ENCODE measurements around the gene TANGO6.

TANGO6 gene

DNA sequence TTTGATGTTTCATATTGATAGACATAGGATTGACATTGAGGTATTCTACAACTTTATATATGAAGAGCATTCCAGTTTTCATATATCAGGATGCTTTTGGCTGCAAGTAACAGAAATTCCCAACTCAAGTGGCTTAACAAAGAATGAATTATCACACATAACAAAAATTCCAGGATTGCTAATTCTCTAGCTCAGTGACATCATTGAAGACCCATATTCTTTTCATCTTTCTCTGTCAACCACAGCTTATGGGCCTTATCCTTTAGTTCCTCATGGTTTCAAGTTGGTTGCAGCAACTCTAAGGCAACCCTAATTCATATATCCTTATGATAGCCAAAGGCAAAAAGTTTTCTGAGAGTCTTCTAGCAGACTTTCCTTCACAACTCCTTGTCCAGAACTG, 170.7 kb downstream of the TANGO6 start:
- Histone ChIP-seq H3K36me3 (no peaks in the 10 kb centered on the region), H3K4me3 (no peak overlapping the region), H3K27ac (no peak overlapping the region), H3K9me3 (no peaks in the 10 kb centered on the region), H3K27me3 (no peaks in the 10 kb centered on the region), H3K4me1 (no peaks in the 10 kb centered on the region)
- no peak for DNase-seq
- TF ChIP-seq, protein P1, sequence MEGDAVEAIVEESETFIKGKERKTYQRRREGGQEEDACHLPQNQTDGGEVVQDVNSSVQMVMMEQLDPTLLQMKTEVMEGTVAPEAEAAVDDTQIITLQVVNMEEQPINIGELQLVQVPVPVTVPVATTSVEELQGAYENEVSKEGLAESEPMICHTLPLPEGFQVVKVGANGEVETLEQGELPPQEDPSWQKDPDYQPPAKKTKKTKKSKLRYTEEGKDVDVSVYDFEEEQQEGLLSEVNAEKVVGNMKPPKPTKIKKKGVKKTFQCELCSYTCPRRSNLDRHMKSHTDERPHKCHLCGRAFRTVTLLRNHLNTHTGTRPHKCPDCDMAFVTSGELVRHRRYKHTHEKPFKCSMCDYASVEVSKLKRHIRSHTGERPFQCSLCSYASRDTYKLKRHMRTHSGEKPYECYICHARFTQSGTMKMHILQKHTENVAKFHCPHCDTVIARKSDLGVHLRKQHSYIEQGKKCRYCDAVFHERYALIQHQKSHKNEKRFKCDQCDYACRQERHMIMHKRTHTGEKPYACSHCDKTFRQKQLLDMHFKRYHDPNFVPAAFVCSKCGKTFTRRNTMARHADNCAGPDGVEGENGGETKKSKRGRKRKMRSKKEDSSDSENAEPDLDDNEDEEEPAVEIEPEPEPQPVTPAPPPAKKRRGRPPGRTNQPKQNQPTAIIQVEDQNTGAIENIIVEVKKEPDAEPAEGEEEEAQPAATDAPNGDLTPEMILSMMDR (IDR thresholded peaks at IDR 0.05): no peak
- intact Hi-C loops (cut with DNase I; ENCODE audit: low total_unique reads): no loop called here

DNA sequence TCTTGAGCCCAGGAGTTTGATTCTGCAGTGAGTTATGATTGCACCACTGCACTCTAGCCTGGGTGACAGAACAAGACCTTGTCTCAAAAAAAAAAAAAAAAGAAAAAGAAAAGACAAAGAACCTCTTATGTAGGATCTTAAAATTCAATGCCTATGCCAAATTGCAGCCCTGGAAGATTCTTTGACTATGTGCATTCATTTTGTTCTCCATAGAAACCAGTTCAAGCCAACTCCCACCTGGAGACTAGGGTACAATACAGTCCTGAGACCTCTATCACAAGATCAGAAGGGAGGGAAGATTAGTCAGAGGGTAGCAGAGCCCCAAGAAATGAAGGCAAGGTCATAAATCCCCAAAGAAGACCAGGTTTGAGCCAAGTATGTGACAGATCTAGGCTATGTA, 171.5 kb downstream of the TANGO6 start:
- Histone ChIP-seq H3K36me3 (no peaks in the 10 kb centered on the region), H3K27me3 (no peaks in the 10 kb centered on the region), H3K4me1 (no peaks in the 10 kb centered on the region), H3K27ac (no peak overlapping the region), H3K9me3 (no peaks in the 10 kb centered on the region), H3K4me3 (no peak overlapping the region)
- no peak for DNase-seq
- TF ChIP-seq, protein P1 (IDR thresholded peaks at IDR 0.05): no peak
- intact Hi-C loops (cut with DNase I; ENCODE audit: low total_unique reads): no loop called here

DNA sequence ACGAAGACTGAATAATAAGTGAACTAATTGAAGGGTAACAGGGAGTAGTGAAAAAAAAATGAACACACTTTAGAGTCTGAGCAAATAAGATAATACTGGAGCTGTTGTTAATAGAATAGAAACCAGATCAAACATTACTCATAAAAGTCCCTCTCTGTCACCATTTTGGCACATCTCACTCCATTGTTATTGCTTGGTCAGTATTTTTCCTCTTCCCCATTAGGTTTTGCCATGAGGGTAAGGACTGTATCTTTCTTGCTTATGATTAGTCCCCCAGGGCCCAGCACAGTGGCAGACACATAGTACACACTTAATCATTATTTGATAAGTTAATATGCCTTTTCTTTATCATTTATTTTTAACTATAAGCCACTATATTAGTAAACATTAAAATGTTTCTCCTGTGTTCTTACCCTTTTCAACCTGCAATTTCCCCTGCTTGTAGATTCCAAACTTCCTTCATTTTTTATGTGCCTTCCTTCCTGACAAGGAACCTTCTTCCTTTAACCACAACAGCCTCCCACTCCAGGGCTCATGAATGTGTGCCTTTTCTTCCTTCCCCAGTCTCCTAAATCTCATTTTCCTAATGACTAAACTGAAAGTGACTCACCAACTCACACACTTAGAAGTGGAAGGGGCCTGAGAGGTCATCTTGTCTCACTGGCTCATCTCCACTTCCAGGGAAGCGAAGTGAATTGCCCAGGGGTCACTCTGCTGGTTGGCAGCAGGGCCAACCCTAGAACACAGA, 173.9 kb downstream of the TANGO6 start:
- intact Hi-C loops (cut with DNase I; ENCODE audit: low total_unique reads): no loop called here
- no peaks in the 10 kb centered on the region for H3K27me3 ChIP-seq
- peaks cover 0 to under 1% (median 0%) of the 10 kb centered on the region in 3 donors for H3K36me3 ChIP-seq
- no peaks in the 10 kb centered on the region for H3K4me1 ChIP-seq
- no peak overlapping the region for H3K4me3 ChIP-seq
- no peak overlapping the region for H3K27ac ChIP-seq
- H3K9me3 ChIP-seq: no peaks in the 10 kb centered on the region
- DNase-seq: no peak
- TF ChIP-seq, protein P1 (IDR thresholded peaks at IDR 0.05): no peak

DNA sequence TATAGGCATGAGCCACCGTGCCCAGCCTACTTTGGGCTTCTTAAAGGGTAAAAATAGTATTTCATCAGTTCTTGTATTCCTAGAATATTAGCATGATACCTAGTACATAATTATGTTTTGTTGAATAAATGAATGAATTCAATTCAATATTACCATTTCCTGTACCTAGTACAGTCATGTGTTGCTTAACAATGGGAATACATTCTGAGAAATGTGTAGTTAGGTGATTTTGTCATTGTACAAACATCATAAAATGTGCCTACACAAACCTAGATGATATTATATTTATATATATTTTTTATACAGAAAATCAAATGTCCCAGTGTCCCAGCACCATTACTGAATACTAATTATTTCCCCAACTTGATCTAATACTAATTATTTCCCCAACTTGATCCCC, 176.5 kb downstream of the TANGO6 start:
- Histone ChIP-seq H3K4me1 (no peaks in the 10 kb centered on the region), H3K27ac (no peak overlapping the region), H3K36me3 (peaks cover 10 to 14% (median 11%) of the 10 kb centered on the region in 3 donors), H3K4me3 (no peak overlapping the region), H3K9me3 (no peaks in the 10 kb centered on the region), H3K27me3 (no peaks in the 10 kb centered on the region)
- DNase-seq: no peak
- TF ChIP-seq, protein P1 (IDR thresholded peaks at IDR 0.05): no peak
- intact Hi-C loops (cut with DNase I; ENCODE audit: low total_unique reads): no loop called here

DNA sequence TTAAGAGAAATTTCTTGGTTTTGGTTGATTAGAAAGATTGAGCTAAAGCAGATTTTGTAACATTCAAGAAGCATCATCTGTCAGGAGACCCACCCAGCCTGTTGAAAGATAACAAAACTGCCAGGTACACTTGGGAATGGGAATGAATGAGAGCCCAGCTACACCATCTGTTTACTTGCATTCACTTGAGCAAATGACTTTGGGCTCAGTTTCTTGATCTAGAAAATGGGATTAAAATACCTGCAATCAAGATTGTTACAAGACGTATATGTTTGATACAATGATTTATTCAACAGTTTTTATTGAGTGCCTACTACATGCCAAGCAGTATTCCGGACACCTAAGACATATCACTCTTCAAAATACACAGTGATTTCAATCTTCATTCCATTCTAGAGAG, 185.8 kb downstream of the TANGO6 start:
- no peak for DNase-seq
- Histone ChIP-seq H3K27ac (no peak overlapping the region), H3K27me3 (no peaks in the 10 kb centered on the region), H3K4me1 (no peaks in the 10 kb centered on the region), H3K36me3 (peaks cover under 1 to 24% (median 8%) of the 10 kb centered on the region in 3 donors), H3K9me3 (no peaks in the 10 kb centered on the region), H3K4me3 (no peak overlapping the region)
- TF ChIP-seq, protein P1 (IDR thresholded peaks at IDR 0.05): no peak
- intact Hi-C loops (cut with DNase I; ENCODE audit: low total_unique reads): no loop called here
